NCI-H2196 (cell line): ENCODE results near the gene FRG2.
"Not testable (repeated sequence)": the region's sequence is repeated elsewhere in the genome, so short reads cannot be mapped to it uniquely, and the experiment has no call there.

Experiments
- DNase-seq: peaks from one replicate; lab custom pipeline; 2025; ENCODE audit not compliant: unreplicated experiment; lab: John Stamatoyannopoulos, UW

The FRG2 gene

DNA sequence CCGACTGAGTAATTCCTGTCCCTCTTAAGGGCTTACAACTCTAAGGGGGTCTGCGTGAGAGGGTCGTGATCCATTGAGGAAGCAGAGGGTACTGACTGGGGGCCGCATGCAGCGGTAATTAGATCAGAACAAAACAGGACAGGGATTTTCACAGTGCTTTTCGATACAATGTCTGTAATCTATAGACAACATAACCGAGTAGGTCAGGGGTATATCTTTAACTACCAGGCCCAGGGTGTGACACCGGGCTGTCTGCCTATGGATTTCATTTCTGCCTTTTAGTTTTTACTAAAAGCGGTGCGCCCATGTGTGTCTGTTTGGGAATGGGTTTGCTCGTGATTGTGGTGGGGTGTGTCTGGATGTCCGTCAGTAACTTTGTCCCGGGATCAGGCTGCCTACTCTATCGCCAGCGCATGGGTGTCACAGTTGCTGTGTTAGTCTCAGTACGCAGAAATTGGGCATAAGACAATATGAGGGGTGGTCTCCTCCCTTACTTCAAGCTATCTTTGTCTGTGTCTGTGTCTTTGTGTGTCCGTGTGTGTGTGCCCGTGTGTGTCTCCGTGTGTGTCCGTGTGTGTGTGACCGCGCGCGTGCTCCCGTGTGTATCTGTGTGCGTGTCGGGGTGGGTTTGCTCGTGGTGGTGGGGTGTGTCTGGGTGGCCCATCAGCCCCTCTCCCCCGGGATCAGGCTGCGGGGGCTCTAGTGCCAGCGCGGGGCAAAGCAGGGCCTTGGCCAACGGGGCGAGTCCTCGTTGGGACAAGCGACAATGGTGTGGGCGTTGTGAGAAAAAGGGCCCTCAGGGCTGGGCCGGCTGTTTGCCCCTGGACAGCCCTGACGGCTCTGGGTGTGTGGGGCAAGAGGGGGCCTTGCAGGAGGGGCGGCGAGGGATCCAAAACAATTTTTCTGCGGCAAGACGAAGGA lies 10.4 kb downstream of the FRG2 start:
- no peak for DNase-seq

DNA sequence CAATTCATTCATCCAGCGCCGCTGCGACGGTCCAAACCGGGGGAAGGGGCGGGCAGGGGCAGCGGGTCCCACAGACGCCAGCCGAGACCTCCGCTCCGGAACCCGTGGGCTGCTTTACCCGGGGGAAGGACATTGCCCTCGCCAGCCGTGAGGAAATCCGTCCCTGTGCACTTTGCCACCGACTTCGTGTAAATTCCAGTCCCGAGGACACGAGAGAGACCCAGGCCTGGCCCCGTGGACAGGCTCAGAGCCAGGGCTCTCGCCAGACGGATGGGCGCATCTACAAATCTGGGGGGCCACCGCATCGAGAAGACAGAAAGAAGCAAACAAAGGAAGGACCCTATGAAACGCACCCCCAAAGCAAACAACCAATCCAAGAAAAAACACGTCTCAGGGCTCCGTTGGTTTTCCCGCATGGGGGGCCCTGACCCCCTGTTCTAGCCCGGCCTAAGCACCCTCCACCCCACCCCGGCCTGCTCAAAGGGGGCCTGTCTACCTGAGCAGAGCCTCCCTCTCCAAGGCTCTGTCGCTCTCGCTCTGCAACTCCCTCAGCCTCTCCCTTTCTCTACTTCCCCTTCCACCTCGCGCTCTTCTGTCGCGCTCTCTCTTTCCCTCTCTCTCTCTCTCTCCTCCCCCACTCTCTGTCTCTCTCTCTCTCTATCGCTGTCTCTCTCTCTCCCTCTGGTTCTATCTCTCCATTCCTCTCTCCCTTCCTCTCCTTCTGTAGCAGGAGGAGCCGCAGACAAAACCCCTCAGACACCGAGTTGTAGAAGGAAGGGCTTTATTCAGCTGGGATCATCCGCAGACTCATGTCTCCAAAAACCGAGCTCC lies 11.3 kb downstream of the FRG2 start:
- no peak for DNase-seq

DNA sequence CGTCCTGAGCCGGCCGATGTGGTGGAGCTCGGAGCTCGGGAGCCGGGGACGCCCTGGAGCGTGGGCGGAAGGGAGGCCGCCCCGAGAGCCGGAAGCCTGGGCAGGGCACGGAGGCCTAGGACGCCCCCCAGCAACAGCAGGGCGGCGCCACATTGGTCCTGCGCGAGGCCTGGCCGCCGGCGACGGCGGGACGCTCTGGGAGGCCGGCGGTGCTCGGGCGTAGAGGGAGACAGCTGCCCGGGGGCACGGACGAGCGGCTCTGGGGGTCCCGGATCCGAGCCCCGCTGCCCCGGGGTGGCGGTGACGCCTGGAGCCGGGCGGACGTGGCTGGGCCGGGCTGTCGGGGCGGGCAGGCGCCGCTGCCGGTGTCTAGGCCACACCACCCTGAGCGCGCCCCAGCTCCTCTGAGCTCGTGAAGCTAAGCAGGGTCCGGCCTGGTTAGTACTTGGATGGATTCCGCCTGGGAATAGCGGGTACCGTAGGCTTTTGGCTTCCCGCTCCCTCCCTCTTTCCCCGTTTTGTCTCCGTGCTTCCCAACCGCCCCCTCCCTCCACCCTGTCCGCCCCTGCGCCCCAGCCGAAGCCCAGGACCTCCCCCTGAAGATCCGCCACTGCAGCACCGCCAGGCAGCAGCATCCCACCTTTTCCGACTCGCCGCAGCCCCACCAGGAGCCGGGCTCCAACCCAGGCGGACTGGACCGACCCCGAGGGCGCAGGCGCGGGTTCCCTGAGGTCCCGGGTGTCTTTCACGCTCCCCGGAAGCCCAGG lies 12.1 kb downstream of the FRG2 start:
- no peak for DNase-seq

DNA sequence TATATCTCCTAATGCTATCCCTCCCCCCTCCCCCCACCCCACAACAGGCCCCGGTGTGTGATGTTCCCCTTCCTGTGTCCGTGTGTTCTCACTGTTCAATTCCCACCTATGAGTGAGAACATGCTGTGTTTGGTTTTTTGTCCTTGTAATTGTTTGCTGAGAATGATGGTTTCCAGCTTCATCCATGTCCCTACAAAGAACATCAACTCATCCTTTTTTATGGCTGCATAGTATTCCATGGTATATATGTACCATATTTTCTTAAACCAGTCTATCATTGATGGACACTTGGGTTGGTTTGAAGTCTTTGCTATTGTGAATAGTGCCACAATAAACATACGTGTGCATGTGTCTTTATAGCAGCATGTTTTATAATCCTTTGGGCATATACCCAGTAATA lies 37.1 kb downstream of the FRG2 start:
- DNase-seq = not testable (repeated sequence)

DNA sequence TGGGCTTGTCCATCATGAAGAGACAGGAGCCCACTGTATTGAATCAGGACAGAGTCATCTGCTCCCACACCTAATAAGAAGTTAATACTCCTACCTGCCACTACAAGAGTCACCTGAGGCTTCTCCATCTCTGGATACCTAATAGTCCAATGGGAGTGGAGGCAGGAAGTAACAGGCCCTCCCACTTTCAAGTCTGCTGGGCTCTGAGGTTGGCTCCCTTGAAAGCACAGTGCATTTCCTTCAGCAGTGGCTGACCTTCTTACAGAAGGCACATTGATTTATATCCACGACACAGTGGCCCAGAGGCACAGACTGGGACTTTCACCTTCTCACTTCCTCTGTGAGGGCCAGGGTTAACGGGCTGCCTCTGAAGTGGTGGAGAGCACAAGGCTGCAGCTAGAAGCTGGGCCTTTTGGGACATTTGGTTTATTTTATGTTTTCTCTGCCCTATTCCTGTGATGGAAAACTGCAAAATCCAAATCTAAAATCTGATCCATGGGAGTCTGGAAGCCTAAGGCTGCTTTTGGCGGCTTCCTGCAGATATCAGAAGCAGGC lies 38.1 kb downstream of the FRG2 start:
- no peak for DNase-seq

DNA sequence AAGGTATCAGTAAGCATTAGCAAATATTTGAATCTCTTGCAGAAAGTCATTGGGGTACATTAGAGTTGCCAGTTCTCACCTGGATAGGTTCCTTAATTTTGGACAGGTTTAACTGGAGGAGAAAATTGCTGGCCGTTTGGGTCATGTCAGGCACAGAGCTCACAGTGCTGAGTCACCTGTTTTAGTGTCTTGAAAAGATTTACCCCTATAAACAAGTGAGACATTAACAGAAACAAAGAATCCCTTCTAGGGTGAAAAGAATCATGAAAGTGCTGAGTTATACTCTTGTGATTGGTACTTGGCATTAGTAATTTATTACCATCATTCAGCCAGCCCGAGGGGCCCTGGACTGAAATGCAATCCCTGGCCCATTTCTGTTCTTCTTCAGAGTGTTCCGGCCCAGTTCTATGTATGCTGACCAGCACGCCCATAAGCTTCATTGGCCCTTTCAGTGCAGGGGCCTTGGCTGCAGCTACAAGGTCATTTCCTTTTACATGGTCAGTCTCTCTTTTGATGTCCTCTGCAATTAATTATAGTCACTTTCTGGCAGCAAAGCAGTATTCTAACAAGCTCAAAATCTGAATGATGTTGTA lies 41.3 kb downstream of the FRG2 start:
- DNase-seq = not testable (repeated sequence)

DNA sequence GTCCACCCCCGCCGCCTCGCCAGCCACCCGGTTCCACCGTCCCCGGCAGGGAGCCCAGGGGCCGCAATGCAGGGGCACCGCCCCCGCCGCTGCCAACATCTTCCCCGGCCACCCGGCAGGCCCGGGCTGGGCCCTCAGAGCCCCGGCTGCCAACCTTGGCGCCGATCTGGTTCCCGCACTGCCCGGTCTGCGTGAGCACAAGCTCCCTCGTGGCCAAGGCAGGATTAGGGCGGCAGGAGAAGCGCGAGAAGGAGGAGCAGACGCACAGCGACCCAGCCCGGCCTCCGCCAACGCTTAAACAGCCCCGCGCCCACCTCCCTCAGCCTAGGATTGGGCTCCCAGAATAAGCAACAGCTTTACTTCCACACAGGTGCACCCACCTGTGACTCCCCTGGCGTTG lies 42.4 kb downstream of the FRG2 start:
- not testable (repeated sequence) for DNase-seq

DNA sequence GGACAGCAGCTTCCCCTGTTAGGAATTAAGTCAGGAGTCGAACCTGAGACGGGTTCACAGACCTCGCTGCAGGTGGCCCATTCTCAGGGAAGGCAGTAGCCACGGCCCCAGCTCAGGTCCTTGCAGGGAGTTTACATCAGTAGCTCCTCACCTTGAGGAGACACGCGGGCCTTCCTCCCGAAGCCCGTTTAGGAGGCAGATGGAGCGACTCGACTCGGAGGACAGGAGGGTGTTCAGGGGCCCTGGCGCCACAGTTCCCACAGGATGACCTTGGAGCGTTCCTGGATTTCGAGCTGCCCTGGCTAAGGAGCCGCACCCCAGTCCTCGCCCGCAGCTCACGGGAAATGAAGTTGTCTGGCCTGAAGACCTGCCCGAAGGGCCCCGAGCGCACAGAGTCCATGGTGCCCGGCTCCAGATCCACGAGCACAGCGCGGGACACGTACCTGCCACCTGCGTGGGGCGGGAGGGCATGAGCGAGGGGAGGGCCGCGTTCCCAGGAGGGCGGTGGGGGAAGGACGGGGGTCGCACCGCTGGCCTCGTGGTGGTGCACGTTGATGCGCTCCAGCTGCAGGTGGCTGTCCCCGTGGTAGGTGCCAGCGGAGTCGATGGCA lies 43.0 kb downstream of the FRG2 start:
- not testable (repeated sequence) for DNase-seq

DNA sequence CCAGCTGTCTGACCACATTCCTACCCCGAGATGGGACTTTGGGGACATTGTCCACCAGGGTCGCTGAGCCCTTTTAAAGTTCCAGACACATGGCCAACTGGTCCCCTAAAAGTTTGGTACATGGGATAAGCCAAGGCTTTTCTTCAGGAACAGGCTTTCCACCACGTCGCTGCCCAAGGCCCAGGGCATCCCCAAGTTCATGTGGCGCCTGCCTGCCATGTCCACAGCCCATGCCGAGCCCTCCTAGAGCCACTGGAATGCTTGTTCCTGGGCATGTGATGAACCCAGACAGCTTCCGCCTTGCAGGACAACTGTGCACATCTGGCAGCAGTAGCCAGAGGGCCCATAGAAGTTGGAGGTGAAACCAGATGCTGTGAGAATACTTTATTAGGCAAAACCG lies 45.1 kb downstream of the FRG2 start:
- DNase-seq = no peak

DNA sequence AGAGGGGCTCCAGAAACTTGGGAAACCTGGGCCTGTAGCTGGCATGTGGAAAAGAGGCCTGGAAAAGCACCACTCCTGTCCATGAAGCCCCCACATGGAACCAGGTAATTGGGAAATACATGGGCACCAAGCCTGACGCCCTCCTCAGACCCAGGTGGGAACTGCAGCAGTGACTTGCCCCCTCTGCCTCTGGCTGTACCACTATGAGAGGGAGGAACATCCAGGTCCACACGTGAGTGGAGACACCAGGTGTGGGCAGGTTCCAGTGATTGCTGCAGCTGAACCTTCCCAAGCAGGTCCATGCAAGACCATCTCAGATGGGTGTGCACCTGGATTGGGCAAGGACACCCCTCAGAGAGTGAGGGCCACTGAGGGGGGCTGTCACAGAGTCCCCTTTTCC lies 46.8 kb downstream of the FRG2 start:
- not testable (repeated sequence) for DNase-seq

DNA sequence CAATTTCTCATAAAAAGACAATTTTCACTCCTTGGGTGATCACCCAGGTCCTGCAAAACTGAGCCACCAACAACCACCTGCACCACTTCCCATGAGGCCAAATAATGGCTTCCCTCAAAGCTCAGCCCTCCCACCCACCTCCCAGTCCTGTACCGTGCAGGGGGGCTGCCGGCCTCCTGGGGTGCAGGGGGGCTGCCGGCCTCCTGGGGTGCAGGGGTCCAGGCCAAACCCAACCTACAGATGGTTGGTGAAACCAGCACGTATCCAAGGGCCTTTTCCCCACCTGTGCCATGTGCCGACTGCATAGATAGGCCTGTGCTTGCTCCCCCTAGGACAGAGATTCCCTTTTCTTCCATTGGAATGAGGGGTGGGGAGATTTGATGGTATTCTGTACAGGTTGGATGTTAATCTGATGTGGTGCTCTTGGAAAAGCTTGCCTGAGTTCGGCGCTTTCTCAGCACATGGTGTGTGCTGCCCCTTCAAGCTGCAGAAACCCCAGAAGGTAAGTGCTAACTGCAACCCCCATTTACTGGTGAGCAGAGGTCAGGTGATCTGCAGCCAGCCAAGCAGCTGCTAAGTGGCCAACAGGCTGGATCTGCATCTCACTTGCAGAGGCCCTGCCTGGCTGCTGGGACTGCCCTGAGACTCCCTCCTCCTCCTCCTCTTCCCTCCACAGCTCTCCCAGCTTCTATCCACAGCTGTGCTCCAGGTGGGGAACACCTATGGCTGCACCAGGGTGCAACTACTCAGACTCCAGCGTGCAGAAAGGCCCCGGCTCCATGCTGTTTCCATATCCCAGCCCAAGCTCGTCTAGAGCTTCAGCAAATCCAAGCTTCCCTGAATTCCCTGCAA lies 47.6 kb downstream of the FRG2 start:
- no peak for DNase-seq
